OCI-LY7 (cell line): ENCODE results near the gene LDLRAD4. TPM values are rescaled to one million over a fixed set of nuclear protein-coding genes. Genes with fewer than 3 reads are reported as not detected.

Experiments
- BruUV-seq: library from RNA; stranded (reverse); fragments of 400-500 nt; replicated peaks from 2 replicates; lab custom pipeline; 2021; lab: Mats Ljungman, UMichigan
- CTCF ChIA-PET: fragments of 300-600 bp; sonication (Branson Sonifier 250); formaldehyde crosslinking; loops from one replicate; lab custom pipeline; 2022; ENCODE audit warnings: antibody characterized with exemption; ENCODE audit not compliant: unreplicated experiment; lab: Charles Lee
- POLR2A ChIA-PET: fragments of 300-600 bp; sonication (Branson Sonifier 250); formaldehyde crosslinking; loops from one replicate; lab custom pipeline; 2022; ENCODE audit warnings: antibody characterized with exemption; lab: Charles Lee
- DNase-seq: peaks from one replicate; pipeline ENCODE4 v3.0.0-alpha.2; 2015; ENCODE audit warnings: low spot score
- H2AFZ ChIP-seq: fragments of 200-600 bp; sonication (generic), shearing (Covaris generic); 2 replicates; pipeline ENCODE4 v1.6.1; 2014; ENCODE audit warnings: mild to moderate bottlenecking, antibody characterized with exemption, low read length, moderate library complexity
- H3K27ac ChIP-seq: fragments of 200-600 bp; sonication (generic); 2 replicates; pipeline ENCODE4 v1.5.1; 2014; ENCODE audit warnings: mixed run types, low read depth, mild to moderate bottlenecking, moderate library complexity, low read length, inconsistent platforms; ENCODE audit not compliant: poor library complexity, severe bottlenecking
- H3K36me3 ChIP-seq: fragments of 200-600 bp; sonication (generic); 2 replicates; pipeline ENCODE4 v1.6.1; 2014; ENCODE audit warnings: mild to moderate bottlenecking, antibody characterized with exemption, low read length, moderate library complexity, mixed read lengths; ENCODE audit not compliant: insufficient read depth
- H3K4me1 ChIP-seq: fragments of 200-600 bp; sonication (generic); 2 replicates; pipeline ENCODE4 v1.5.1; 2014; ENCODE audit warnings: mild to moderate bottlenecking, low read length; ENCODE audit not compliant: insufficient read depth, poor library complexity, severe bottlenecking
- H3K4me2 ChIP-seq: fragments of 200-600 bp; sonication (generic); 2 replicates; pipeline ENCODE4 v1.6.1; 2014; ENCODE audit warnings: mild to moderate bottlenecking, low read length
- H3K4me3 ChIP-seq: fragments of 200-600 bp; sonication (generic); 2 replicates; pipeline ENCODE4 v1.5.1; 2014; ENCODE audit warnings: mild to moderate bottlenecking, low read depth, low read length; ENCODE audit not compliant: poor library complexity, severe bottlenecking
- H3K79me2 ChIP-seq: fragments of 200-600 bp; sonication (generic); 2 replicates; pipeline ENCODE4 v1.6.1; 2016; ENCODE audit warnings: low read depth, mild to moderate bottlenecking, low read length, moderate library complexity, mixed read lengths; ENCODE audit not compliant: insufficient read depth
- H3K9me2 ChIP-seq: fragments of 200-600 bp; sonication (generic); 2 replicates; pipeline ENCODE4 v1.6.1; 2016; ENCODE audit warnings: mild to moderate bottlenecking, low read length, mixed read lengths; ENCODE audit not compliant: insufficient read depth
- H3K9me3 ChIP-seq: fragments of 200-600 bp; sonication (generic); 2 replicates; pipeline ENCODE4 v1.6.1; 2014; ENCODE audit warnings: mild to moderate bottlenecking, mixed run types, low read length, mixed read lengths
- H4K20me1 ChIP-seq: fragments of 200-600 bp; sonication (generic); 2 replicates; pipeline ENCODE4 v1.6.1; 2014; ENCODE audit warnings: mild to moderate bottlenecking, antibody characterized with exemption, low read length, moderate library complexity, mixed read lengths; ENCODE audit not compliant: insufficient read depth
- CTCF ChIP-seq: fragments of 200-600 bp; sonication (generic); conservative IDR thresholded peaks from 2 replicates; pipeline ENCODE4 v1.5.1; 2014; ENCODE audit warnings: mild to moderate bottlenecking, antibody characterized with exemption, low read length, moderate library complexity, mixed read lengths
- EZH2phosphoT487 ChIP-seq: fragments of 200-600 bp; sonication (generic); IDR thresholded peaks from 2 replicates; pipeline ENCODE4 v1.6.1; 2018; ENCODE audit warnings: low read depth, borderline replicate concordance, mild to moderate bottlenecking, mixed run types, antibody characterized with exemption, low read length, moderate library complexity, mixed read lengths
- intact Hi-C: fragments of 100-400 bp; cut with micrococcal nuclease; formaldehyde crosslinking; loops from one replicate; pipeline ENCODE4 v1.10.0; 2022; ENCODE audit not compliant: unreplicated experiment
- total RNA-seq, 2 experiments: library from RNA; depleted of rRNA in 1 of 2; stranded (reverse); fragments of >200 nt in 1 of 2; shearing (Covaris generic) in 1 of 2; gene quantifications; 2 replicates each; pipeline ENCODE4 v1.2.3, GENCODE V29; 2014 to 2022

The LDLRAD4 gene
- total RNA-seq, 2 experiments from 2014 or later: 26.2 to 43.8 TPM

GRCh38 chr18:13265911-13266217 is 47.3 kb downstream of the LDLRAD4 start:
- Histone ChIP-seq H3K4me1 (no peaks in the 10 kb centered on the region), H2AFZ (no peak overlapping the region), H3K9me3 (no peaks in the 10 kb centered on the region), H3K9me2 (no peaks in the 10 kb centered on the region), H3K27ac (no peak overlapping the region), H3K4me3 (no peak overlapping the region), H3K4me2 (no peak overlapping the region), H3K36me3 (no peaks in the 10 kb centered on the region), H4K20me1 (no peaks in the 10 kb centered on the region), H3K79me2 (no peaks in the 10 kb centered on the region)
- intact Hi-C loops: no loop called here
- CTCF ChIA-PET: interaction anchor here (0.7 kb wide), 1 partner anchor 13 kb away, joined by 4 read pairs; no protein-coding TSS in a partner anchor
- no TSS peak for BruUV-seq
- TF ChIP-seq EZH2phosphoT487 (no peak), CTCF (no peak)
- POLR2A ChIA-PET: interaction anchor here (0.7 kb wide), 1 partner anchor 815 kb away, joined by 4 read pairs; no protein-coding TSS in a partner anchor
- DNase-seq: no peak

- ChIA-PET POLR2A (interaction anchor here (0.7 kb wide), 1 partner anchor 816 kb away, joined by 4 read pairs; no protein-coding TSS in a partner anchor), CTCF (interaction anchor here (0.7 kb wide), 1 partner anchor 12 kb away, joined by 4 read pairs; no protein-coding TSS in a partner anchor)
- intact Hi-C loops: no loop called here
- TF ChIP-seq EZH2phosphoT487: no peak
- no peak for TF ChIP-seq CTCF
- Histone ChIP-seq H3K79me2 (no peaks in the 10 kb centered on the region), H2AFZ (no peak overlapping the region), H3K4me3 (no peak overlapping the region), H3K27ac (no peak overlapping the region), H3K36me3 (no peaks in the 10 kb centered on the region), H3K4me1 (no peaks in the 10 kb centered on the region), H3K9me3 (no peaks in the 10 kb centered on the region), H4K20me1 (no peaks in the 10 kb centered on the region), H3K4me2 (no peak overlapping the region), H3K9me2 (no peaks in the 10 kb centered on the region)
- BruUV-seq: no TSS peak
- no peak for DNase-seq
Measured at GRCh38 chr18:13266218-13267100, 47.9 kb downstream of the LDLRAD4 start.

- ChIA-PET POLR2A (no interaction called here), CTCF (no interaction called here)
- Histone ChIP-seq H3K4me3 (no peak overlapping the region), H3K36me3 (no peaks in the 10 kb centered on the region), H3K9me2 (no peaks in the 10 kb centered on the region), H3K4me1 (no peaks in the 10 kb centered on the region), H3K4me2 (no peak overlapping the region), H4K20me1 (no peaks in the 10 kb centered on the region), H3K27ac (no peak overlapping the region), H3K79me2 (no peaks in the 10 kb centered on the region), H3K9me3 (no peaks in the 10 kb centered on the region), H2AFZ (no peak overlapping the region)
- intact Hi-C loops: no loop called here
- DNase-seq: no peak
- BruUV-seq: no TSS peak
- no peak for TF ChIP-seq EZH2phosphoT487
- no peak for TF ChIP-seq CTCF
Measured at GRCh38 chr18:13267431-13267873, 48.9 kb downstream of the LDLRAD4 start.
